ENCODE measurements around the gene WFDC8.

- TF ChIP-seq ZNF704 (tag by site-specific recombination; IDR thresholded peaks at IDR 0.05) (no peak), ZNF24 (tag by site-specific recombination; IDR thresholded peaks at IDR 0.05) (no peak), ZNF146 (tag by site-specific recombination; IDR thresholded peaks at IDR 0.05) (no peak), GFI1B (tag by site-specific recombination; IDR thresholded peaks at IDR 0.05) (no peak), ZNF23 (tag by site-specific recombination; IDR thresholded peaks at IDR 0.05; ENCODE audit: borderline replicate concordance) (no peak), ZNF571 (tag by site-specific recombination; IDR thresholded peaks at IDR 0.05) (no peak), ZNF274 (IDR thresholded peaks at IDR 0.05; ENCODE audit: low read length) (no peak), ZNF274 (tag by site-specific recombination; IDR thresholded peaks at IDR 0.05; ENCODE audit: borderline replicate concordance) (no peak), GLIS2 (tag by site-specific recombination; IDR thresholded peaks at IDR 0.05) (no peak), ZNF792 (tag by site-specific recombination; IDR thresholded peaks at IDR 0.05) (no peak)
- TF ChIP-seq, protein P1, sequence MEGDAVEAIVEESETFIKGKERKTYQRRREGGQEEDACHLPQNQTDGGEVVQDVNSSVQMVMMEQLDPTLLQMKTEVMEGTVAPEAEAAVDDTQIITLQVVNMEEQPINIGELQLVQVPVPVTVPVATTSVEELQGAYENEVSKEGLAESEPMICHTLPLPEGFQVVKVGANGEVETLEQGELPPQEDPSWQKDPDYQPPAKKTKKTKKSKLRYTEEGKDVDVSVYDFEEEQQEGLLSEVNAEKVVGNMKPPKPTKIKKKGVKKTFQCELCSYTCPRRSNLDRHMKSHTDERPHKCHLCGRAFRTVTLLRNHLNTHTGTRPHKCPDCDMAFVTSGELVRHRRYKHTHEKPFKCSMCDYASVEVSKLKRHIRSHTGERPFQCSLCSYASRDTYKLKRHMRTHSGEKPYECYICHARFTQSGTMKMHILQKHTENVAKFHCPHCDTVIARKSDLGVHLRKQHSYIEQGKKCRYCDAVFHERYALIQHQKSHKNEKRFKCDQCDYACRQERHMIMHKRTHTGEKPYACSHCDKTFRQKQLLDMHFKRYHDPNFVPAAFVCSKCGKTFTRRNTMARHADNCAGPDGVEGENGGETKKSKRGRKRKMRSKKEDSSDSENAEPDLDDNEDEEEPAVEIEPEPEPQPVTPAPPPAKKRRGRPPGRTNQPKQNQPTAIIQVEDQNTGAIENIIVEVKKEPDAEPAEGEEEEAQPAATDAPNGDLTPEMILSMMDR (tag by site-specific recombination; IDR thresholded peaks at IDR 0.05): no peak
Measured at GRCh38 chr20:45595235-45595634, 16.2 kb upstream of the WFDC8 start.
